Activated naive CD8-positive, alpha-beta T cell treated with anti-CD3 and anti-CD28 coated beads, Interleukin-2, amount 50 U/mL, for 24 hours (primary cell): Measurements from ENCODE around the gene UBE2O.

Source experiments
- ATAC-seq: fragments of 150-1000 bp; cut with Tn5 transposase; one replicate; pipeline ENCODE4 v1.10.0; 2021
- DNase-seq: peaks from one replicate; pipeline ENCODE4 v3.0.0; 2021
- H3K27ac Mint-ChIP-seq: one replicate; pipeline ENCODE4 v1.8.0; 2021; ENCODE audit warnings: mild to moderate bottlenecking, mixed read lengths
- H3K27me3 Mint-ChIP-seq: one replicate; pipeline ENCODE4 v1.8.0; 2021; ENCODE audit warnings: mixed read lengths
- H3K36me3 Mint-ChIP-seq: one replicate; pipeline ENCODE4 v1.8.0; 2021; ENCODE audit warnings: low read depth, mixed read lengths
- H3K4me1 Mint-ChIP-seq: one replicate; pipeline ENCODE4 v1.8.0; 2021; ENCODE audit warnings: mixed read lengths
- H3K4me3 Mint-ChIP-seq: one replicate; pipeline ENCODE4 v1.8.0; 2021; ENCODE audit warnings: mild to moderate bottlenecking, moderate library complexity, mixed read lengths
- H3K9me3 Mint-ChIP-seq: one replicate; pipeline ENCODE4 v1.8.0; 2021; ENCODE audit warnings: mixed read lengths

Gene UBE2O

GRCh38 chr17:76394166-76394565 is 58.8 kb downstream of the UBE2O start:
- H3K9me3 Mint-ChIP-seq, result no peaks in the 10 kb centered on the region
- no peak for DNase-seq
- no peak for ATAC-seq
- no peak overlapping the region for H3K4me3 Mint-ChIP-seq
- H3K4me1 Mint-ChIP-seq, result no peaks in the 10 kb centered on the region
- no peak overlapping the region for H3K27ac Mint-ChIP-seq
- H3K36me3 Mint-ChIP-seq, result peaks cover 22% of the 10 kb centered on the region
- H3K27me3 Mint-ChIP-seq, result no peaks in the 10 kb centered on the region

DNA sequence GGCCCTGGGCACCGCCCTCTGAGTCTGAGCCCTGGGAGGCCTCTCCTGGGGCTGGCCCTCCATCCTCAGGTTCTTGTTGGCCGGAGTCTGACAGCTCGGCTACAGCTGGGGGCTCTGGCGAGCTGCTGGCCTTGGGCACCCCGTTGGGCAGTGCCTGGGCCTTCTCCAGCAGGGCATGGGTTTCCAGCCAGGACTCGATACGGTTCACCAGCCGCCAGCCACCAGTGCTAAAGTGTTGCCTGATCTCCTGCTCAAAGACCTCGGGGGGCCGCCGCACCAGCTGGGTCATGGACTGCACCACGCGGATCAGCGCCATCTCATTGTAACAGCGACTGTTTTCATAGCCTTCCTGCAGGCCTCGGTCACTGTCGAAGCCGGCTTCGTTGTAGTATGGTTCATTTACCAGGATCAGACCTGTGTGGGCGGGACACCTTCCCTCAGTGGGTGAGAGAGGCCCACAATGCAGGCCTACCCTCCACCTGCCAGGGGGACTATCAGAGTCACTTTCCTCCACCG is 61.7 kb downstream of the UBE2O start:
- ATAC-seq (no peak), DNase-seq (no peak)
- peaks cover 11% of the 10 kb centered on the region for H3K36me3 Mint-ChIP-seq
- H3K27ac Mint-ChIP-seq, result no peak overlapping the region
- H3K27me3 Mint-ChIP-seq, result no peaks in the 10 kb centered on the region
- peaks cover 4% of the 10 kb centered on the region for H3K4me1 Mint-ChIP-seq
- no peak overlapping the region for H3K4me3 Mint-ChIP-seq
- H3K9me3 Mint-ChIP-seq, result no peaks in the 10 kb centered on the region

DNA sequence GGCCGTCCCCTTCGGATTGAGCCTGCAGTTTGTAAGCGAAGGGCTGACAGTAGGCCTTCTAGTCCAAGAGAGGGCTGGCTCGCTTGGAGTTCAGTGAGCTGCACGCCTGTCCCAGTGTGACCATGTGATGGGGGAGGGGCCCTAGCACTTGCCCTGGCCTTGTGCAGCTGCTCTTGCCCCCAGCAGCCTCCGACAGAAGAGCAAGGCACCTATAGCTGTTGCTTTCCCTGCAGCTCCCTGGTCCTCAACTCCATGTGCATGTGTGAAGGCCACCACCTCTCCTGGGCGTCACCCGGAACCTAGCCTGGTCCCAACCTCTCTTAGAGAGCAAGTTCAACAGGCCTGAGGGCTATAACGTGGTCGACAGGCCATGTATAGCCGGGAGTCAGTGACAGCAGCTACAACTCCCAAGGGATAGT is 62.9 kb downstream of the UBE2O start:
- ATAC-seq, result no peak
- Mint-ChIP-seq H3K4me1 (peaks cover 10% of the 10 kb centered on the region), H3K27ac (no peak overlapping the region), H3K36me3 (peaks cover 11% of the 10 kb centered on the region), H3K27me3 (no peaks in the 10 kb centered on the region), H3K4me3 (no peak overlapping the region), H3K9me3 (no peaks in the 10 kb centered on the region)
- no peak for DNase-seq

- H3K36me3 Mint-ChIP-seq, result peaks cover 10% of the 10 kb centered on the region
- H3K27ac Mint-ChIP-seq, result no peak overlapping the region
- ATAC-seq, result no peak
- H3K4me3 Mint-ChIP-seq, result no peak overlapping the region
- no peaks in the 10 kb centered on the region for H3K9me3 Mint-ChIP-seq
- H3K27me3 Mint-ChIP-seq, result no peaks in the 10 kb centered on the region
- peaks cover 10% of the 10 kb centered on the region for H3K4me1 Mint-ChIP-seq
- no peak for DNase-seq
Measured at GRCh38 chr17:76388966-76389888, 63.7 kb downstream of the UBE2O start.

DNA sequence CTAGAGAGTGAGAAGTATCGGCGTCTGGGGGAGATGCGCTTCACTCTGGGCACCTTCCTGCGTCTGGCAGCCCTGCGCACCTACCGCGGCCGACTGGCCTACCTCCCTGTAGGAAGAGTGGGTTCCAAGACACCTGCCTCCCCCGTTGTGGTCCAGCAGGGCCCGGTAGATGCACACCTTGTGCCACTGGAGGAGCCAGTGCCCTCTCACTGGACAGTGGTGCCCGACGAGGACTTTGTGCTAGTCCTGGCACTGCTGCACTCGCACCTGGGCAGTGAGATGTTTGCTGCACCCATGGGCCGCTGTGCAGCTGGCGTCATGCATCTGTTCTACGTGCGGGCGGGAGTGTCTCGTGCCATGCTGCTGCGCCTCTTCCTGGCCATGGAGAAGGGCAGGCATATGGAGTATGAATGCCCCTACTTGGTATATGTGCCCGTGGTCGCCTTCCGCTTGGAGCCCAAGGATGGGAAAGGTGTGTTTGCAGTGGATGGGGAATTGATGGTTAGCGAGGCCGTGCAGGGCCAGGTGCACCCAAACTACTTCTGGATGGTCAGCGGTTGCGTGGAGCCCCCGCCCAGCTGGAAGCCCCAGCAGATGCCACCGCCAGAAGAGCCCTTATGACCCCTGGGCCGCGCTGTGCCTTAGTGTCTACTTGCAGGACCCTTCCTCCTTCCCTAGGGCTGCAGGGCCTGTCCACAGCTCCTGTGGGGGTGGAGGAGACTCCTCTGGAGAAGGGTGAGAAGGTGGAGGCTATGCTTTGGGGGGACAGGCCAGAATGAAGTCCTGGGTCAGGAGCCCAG is 65.8 kb downstream of the UBE2O start:
- peaks cover 15% of the 10 kb centered on the region for H3K4me1 Mint-ChIP-seq
- no peak overlapping the region for H3K4me3 Mint-ChIP-seq
- peaks cover 2% of the 10 kb centered on the region for H3K27me3 Mint-ChIP-seq
- peaks cover 4% of the 10 kb centered on the region for H3K36me3 Mint-ChIP-seq
- no peak for ATAC-seq
- DNase-seq, result no peak
- no peaks in the 10 kb centered on the region for H3K9me3 Mint-ChIP-seq
- no peak overlapping the region for H3K27ac Mint-ChIP-seq

- Mint-ChIP-seq H3K4me1 (peaks cover 15% of the 10 kb centered on the region), H3K9me3 (no peaks in the 10 kb centered on the region), H3K36me3 (peaks cover 2% of the 10 kb centered on the region), H3K27me3 (peaks cover 2% of the 10 kb centered on the region), H3K27ac (no peak overlapping the region), H3K4me3 (peak overlapping the region; percentile 68)
- DNase-seq, result peak; percentile 90
- ATAC-seq, result peak; percentile 23
Measured at GRCh38 chr17:76385892-76386786, 66.8 kb downstream of the UBE2O start.

DNA sequence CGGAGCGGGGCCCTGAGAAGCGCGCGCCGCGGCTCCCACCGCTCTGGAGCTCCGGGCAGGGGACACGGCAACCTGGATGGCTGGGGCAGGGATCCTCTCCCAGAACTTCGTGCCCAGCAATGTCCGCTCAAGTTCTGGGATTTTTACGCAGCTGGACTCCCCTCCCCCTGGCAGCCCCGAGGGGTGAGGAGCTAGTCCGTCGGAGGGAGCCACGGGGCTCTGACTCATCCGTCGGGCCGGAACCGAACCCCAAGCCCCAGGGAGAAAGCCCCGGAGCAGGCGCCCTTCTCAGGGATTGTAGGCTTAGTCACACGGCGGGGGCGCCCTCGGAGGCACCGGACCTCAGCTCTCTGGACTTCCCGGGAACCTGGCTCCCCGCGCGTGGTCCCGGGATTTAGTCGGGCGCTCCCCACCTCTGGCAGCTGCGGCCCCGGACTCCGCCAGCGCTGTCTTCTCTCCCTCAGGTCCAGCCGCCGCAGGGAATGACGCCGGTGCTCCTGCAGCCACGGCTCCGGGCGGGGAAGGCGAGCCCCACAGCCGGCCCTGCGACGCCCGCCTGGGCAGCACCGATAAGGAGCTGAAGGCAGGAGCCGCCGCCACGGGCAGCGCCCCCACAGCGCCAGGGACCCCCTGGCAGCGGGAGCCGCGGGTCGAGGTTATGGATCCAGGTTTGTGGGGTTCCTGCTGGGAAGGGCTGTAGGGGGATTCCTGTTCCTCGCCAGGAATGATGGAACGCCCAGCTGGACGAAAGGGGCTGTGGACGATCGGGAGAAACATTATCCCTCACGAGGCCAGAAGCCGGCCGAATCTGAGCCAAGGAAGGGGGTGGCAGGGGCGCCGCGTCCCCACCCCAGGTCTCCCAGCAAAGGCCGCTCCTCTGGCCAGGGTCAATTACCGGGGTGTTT is 67.7 kb downstream of the UBE2O start:
- Mint-ChIP-seq H3K4me1 (peaks cover 15% of the 10 kb centered on the region), H3K27me3 (peaks cover 2% of the 10 kb centered on the region), H3K4me3 (peak overlapping the region; percentile 68), H3K27ac (no peak overlapping the region), H3K9me3 (no peaks in the 10 kb centered on the region), H3K36me3 (peaks cover 2% of the 10 kb centered on the region)
- DNase-seq (peak; percentile 53), ATAC-seq (no peak)

DNA sequence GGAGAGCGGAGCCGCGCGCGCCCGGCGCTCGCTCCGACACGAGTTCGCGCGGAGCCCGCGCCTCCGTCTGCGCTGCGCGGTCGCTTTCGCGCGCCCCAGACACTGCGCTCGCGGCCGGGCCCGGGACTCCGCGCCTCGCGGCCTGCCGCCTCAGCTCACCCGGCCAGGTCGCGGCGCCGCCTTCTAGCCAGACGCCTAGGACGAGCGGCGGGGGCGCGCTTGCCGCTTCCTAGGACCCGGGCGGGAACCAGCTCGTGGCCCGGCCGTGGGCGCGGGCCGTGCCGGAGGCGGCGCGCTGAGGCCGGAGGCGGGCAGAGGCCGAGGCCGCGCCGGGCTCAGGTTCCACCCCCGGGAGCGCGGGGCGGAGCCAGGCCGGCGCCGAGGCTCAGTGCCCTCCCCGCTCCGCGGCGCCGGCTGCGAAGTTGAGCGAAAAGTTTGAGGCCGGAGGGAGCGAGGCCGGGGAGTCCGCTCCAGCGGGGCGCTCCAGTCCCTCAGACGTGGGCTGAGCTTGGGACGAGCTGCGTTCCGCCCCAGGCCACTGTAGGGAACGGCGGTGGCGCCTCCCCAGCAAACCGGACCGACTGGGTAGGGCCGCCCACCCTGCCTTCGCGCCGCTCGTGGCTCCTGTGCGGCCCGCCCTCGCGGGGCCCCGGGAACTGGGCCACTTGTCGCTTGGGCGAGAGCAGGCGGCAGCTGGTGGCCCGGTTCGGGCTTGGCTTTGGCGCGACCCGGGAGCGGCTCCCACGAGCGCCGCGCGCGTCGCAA is 68.5 kb downstream of the UBE2O start, which contains the start of gene SPHK1:
TSS of gene SPHK1 (plus strand) at position 388 of the 765 bp plus-strand sequence. CDS start 1,036 bp downstream, outside the sequence.
- Mint-ChIP-seq H3K4me1 (peaks cover 15% of the 10 kb centered on the region), H3K36me3 (peaks cover 2% of the 10 kb centered on the region), H3K9me3 (no peaks in the 10 kb centered on the region), H3K27ac (peak within 1 kb of the TSS; percentile 85), H3K27me3 (peaks cover 2% of the 10 kb centered on the region), H3K4me3 (peak within 1 kb of the TSS; percentile 85)
- DNase-seq (peak; percentile 80), ATAC-seq (peak; percentile 68)

DNA sequence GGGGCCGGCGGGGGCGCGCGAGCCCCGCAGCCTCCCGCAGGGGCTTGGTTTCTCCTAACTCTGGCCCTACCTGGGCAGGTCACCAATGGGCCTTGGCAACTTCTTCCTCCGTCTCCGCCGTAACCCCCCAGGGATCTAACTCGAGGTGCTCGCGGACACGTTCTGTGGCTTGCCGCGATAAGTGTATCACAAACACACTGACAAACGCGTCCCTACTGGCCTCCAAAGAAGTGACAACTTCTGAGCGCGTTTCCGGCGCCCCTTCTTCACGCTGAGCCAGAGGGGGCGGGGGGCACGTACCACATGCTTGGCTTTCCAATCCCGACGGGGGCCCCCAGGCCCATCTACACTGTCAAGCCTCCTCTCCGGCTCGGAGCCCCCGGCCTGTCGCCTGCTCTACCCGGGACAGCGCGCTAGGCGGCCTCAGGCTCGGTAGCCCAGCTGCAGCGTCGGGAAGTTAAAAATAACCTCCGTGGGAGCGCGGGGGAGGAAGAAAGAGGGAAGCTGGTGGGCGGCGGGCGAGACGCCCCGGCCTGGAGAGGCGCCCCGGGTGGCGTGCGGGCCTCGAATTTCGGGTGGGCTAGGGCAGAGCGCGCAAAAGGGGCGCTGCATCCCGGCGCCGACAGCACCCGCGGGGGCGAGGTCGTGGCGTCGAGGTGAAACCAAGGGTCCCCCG is 69.3 kb downstream of the UBE2O start:
- no peaks in the 10 kb centered on the region for H3K9me3 Mint-ChIP-seq
- H3K27me3 Mint-ChIP-seq, result peaks cover 2% of the 10 kb centered on the region
- ATAC-seq (peak; percentile 20), DNase-seq (peak; percentile 66)
- H3K27ac Mint-ChIP-seq, result peak overlapping the region; percentile 85
- H3K4me1 Mint-ChIP-seq, result peaks cover 15% of the 10 kb centered on the region
- peak overlapping the region; percentile 85 for H3K4me3 Mint-ChIP-seq
- H3K36me3 Mint-ChIP-seq, result peaks cover 2% of the 10 kb centered on the region

DNA sequence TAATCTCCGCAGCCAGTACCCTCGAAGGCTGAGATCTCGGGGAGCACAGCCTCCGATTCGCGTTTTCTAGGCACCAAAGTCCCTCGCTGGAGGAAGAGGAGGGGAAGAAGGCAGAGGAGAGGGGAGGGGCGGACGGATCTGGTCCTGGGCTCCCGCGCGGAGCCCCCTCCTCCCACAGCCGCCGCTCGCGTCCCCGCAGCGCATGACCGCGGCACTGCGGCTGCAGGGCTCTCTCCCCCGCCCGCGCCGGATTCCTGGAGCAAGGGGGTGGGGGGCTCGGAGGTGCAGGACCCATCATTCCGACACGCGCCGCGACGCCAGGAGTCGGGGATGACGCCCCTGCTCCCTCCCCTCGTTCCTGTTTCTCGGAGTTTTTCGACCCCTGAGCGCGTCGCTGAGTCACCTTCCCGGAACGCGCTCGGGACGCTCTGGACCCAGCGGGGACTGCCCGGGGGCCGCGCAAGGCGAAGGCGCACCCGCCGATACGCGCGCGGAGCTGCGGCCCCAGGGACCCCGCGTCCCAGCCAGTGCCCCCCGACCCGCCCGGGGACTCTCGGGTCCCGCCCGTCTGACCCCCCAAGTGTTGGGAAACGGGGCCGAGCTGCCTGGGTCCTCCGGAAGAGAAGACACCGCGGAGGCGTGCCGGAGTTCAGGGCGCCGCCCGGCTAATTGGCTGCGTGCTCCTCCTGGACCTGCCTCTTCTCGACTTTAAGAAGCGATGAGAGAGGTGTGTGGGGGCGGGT is 70.0 kb downstream of the UBE2O start:
- peaks cover 1% of the 10 kb centered on the region for H3K36me3 Mint-ChIP-seq
- H3K27ac Mint-ChIP-seq, result peak overlapping the region; percentile 60
- H3K27me3 Mint-ChIP-seq, result peaks cover 2% of the 10 kb centered on the region
- H3K4me3 Mint-ChIP-seq, result peak overlapping the region; percentile 85
- no peaks in the 10 kb centered on the region for H3K9me3 Mint-ChIP-seq
- DNase-seq (peak; percentile 68), ATAC-seq (peak; percentile 52)
- peaks cover 15% of the 10 kb centered on the region for H3K4me1 Mint-ChIP-seq

- DNase-seq (peak; percentile 41), ATAC-seq (no peak)
- H3K36me3 Mint-ChIP-seq, result no peaks in the 10 kb centered on the region
- H3K4me1 Mint-ChIP-seq, result peaks cover 15% of the 10 kb centered on the region
- H3K4me3 Mint-ChIP-seq, result peak overlapping the region; percentile 85
- H3K9me3 Mint-ChIP-seq, result no peaks in the 10 kb centered on the region
- peak overlapping the region; percentile 60 for H3K27ac Mint-ChIP-seq
- H3K27me3 Mint-ChIP-seq, result peaks cover 4% of the 10 kb centered on the region
Measured at GRCh38 chr17:76382351-76382802, 70.6 kb downstream of the UBE2O start.
